ENCODE results near the gene UNC79.

Gene UNC79

GRCh38 chr14:93643127-93643526, 212.4 kb downstream of the UNC79 start:
- no peaks in the 10 kb centered on the region for H3F3A ChIP-seq (ENCODE audit: insufficient read depth, low read length)
- no peak for TF ChIP-seq EZH2 (optimal IDR thresholded peaks at IDR 0.05; ENCODE audit: low read depth, low read length)
- no peak for TF ChIP-seq CTCF (IDR thresholded peaks at IDR 0.05; ENCODE audit: low read length)
- no peak for TF ChIP-seq EZH2phosphoT487 (IDR thresholded peaks at IDR 0.05; ENCODE audit: low read length)

DNA sequence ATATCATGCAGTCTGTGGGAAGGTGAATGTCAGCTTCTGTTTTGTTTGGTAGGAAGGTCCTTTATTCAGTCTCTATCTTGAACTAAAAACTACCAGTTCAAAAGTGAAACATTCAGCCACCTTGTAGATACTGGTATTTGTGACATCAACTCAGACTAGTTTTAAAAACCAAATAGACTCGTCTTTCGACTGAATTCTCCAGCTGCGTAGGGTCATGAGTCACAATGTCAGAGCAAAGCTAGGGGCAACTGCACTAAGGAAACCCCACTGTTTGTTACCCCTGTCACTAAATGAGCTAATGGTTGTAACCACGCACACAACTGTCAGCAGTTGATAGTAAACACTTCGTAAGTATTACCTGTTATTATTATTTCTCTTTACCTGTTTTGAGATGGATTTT, 212.9 kb downstream of the UNC79 start:
- no peak overlapping the region for H2AFZ ChIP-seq (ENCODE audit: low read length)
- DNase-seq = no peak
- no peaks in the 10 kb centered on the region for H3K4me1 ChIP-seq (ENCODE audit: low read length)
- H4K20me1 ChIP-seq (ENCODE audit: insufficient read depth, low read length) = no peaks in the 10 kb centered on the region
- TF ChIP-seq EZH2 (optimal IDR thresholded peaks at IDR 0.05; ENCODE audit: low read depth, low read length) = no peak
- TF ChIP-seq CTCF (IDR thresholded peaks at IDR 0.05; ENCODE audit: low read length) = no peak
- no peak for TF ChIP-seq EZH2phosphoT487 (IDR thresholded peaks at IDR 0.05; ENCODE audit: low read length)
- H3F3A ChIP-seq (ENCODE audit: insufficient read depth, low read length) = no peaks in the 10 kb centered on the region
- H3K4me2 ChIP-seq (ENCODE audit: low read depth, low read length) = no peak overlapping the region
- H3K9me2 ChIP-seq (replicated peaks; ENCODE audit: insufficient read depth, low read length) = no peaks in the 10 kb centered on the region
- H3K4me3 ChIP-seq (ENCODE audit: low read length) = no peak overlapping the region
- H3K9me3 ChIP-seq (replicated peaks; ENCODE audit: insufficient read depth, low read length) = no peaks in the 10 kb centered on the region
- H3K27ac ChIP-seq (ENCODE audit: low read length) = no peak overlapping the region
- H3K79me2 ChIP-seq (ENCODE audit: low read length) = no peaks in the 10 kb centered on the region
- no peak overlapping the region for H3K9ac ChIP-seq (ENCODE audit: low read length)
- H3K27me3 ChIP-seq (replicated peaks; ENCODE audit: insufficient read depth, low read length) = no peaks in the 10 kb centered on the region
- no peaks in the 10 kb centered on the region for H3K36me3 ChIP-seq (replicated peaks; ENCODE audit: insufficient read depth, low read length)

More at GRCh38 chr14:93643127-93643526, 212.4 kb downstream of the UNC79 start:
- Histone ChIP-seq H3K9me3 (replicated peaks; ENCODE audit: insufficient read depth, low read length) (no peaks in the 10 kb centered on the region), H3K9me2 (replicated peaks; ENCODE audit: insufficient read depth, low read length) (no peaks in the 10 kb centered on the region), H3K4me2 (ENCODE audit: low read depth, low read length) (no peak overlapping the region), H3K36me3 (replicated peaks; ENCODE audit: insufficient read depth, low read length) (no peaks in the 10 kb centered on the region), H2AFZ (ENCODE audit: low read length) (no peak overlapping the region), H3K27me3 (replicated peaks; ENCODE audit: insufficient read depth, low read length) (no peaks in the 10 kb centered on the region), H3K4me1 (ENCODE audit: low read length) (no peaks in the 10 kb centered on the region), H4K20me1 (ENCODE audit: insufficient read depth, low read length) (no peaks in the 10 kb centered on the region), H3K4me3 (ENCODE audit: low read length) (no peak overlapping the region), H3K27ac (ENCODE audit: low read length) (no peak overlapping the region), H3K9ac (ENCODE audit: low read length) (no peak overlapping the region), H3K79me2 (ENCODE audit: low read length) (no peaks in the 10 kb centered on the region)
- DNase-seq = no peak

DNA sequence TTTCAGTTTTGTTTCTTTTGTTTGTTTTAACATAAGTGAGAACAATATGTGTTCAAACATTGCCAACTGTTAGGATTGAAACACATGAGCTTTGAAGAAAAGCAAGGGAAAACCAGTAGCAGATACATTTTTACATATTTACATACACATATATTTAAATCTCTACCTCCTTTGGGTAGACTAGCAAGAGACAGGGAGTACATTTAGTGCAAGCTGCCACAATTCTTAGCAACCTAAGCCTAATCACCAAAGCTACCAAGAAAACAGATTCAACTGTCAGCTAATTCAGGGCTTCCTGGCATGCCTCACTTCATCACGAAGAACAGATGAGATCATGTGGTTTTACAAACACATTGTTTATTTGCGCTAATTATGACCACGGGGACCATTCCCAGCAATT, 214.5 kb downstream of the UNC79 start:
- no peaks in the 10 kb centered on the region for H3K9me3 ChIP-seq (replicated peaks; ENCODE audit: insufficient read depth, low read length)
- H3K36me3 ChIP-seq (replicated peaks; ENCODE audit: insufficient read depth, low read length) = no peaks in the 10 kb centered on the region
- DNase-seq = peak; percentile 24
- no peaks in the 10 kb centered on the region for H3K79me2 ChIP-seq (ENCODE audit: low read length)
- no peaks in the 10 kb centered on the region for H3K4me1 ChIP-seq (ENCODE audit: low read length)
- H3K27ac ChIP-seq (ENCODE audit: low read length) = peak overlapping the region; percentile 13; the same call in 1 of the 2 replicates
- TF ChIP-seq EZH2 (optimal IDR thresholded peaks at IDR 0.05; ENCODE audit: low read depth, low read length) (no peak), EZH2phosphoT487 (IDR thresholded peaks at IDR 0.05; ENCODE audit: low read length) (no peak), CTCF (IDR thresholded peaks at IDR 0.05; ENCODE audit: low read length) (no peak)
- no peaks in the 10 kb centered on the region for H4K20me1 ChIP-seq (ENCODE audit: insufficient read depth, low read length)
- H3K4me3 ChIP-seq (ENCODE audit: low read length) = no peak overlapping the region
- H3F3A ChIP-seq (ENCODE audit: insufficient read depth, low read length) = no peaks in the 10 kb centered on the region
- no peak overlapping the region for H3K9ac ChIP-seq (ENCODE audit: low read length)
- no peaks in the 10 kb centered on the region for H3K27me3 ChIP-seq (replicated peaks; ENCODE audit: insufficient read depth, low read length)
- no peak overlapping the region for H2AFZ ChIP-seq (ENCODE audit: low read length)
- no peaks in the 10 kb centered on the region for H3K9me2 ChIP-seq (replicated peaks; ENCODE audit: insufficient read depth, low read length)
- H3K4me2 ChIP-seq (ENCODE audit: low read depth, low read length) = no peak overlapping the region
